ENCODE measurements around the gene FKBP1A.
A peak's percentile ranks its signal among the peaks of the same experiment; 100 is the strongest.

Gene FKBP1A

GRCh38 chr20:1336699-1337367 lies 56.0 kb downstream of the FKBP1A start:
- TF ChIP-seq POLR2AphosphoS5 (IDR thresholded peaks at IDR 0.05; ENCODE audit: low read depth, low read length), result no peak
- FAIRE-seq (peak; percentile 38), DNase-seq (ENCODE audit: insufficient read length) (no peak)

GRCh38 chr20:1335961-1336698 lies 56.7 kb downstream of the FKBP1A start:
- no peak for TF ChIP-seq POLR2AphosphoS5 (IDR thresholded peaks at IDR 0.05; ENCODE audit: low read depth, low read length)
- FAIRE-seq (no peak), DNase-seq (ENCODE audit: insufficient read length) (no peak)

GRCh38 chr20:1334761-1335160 lies 58.1 kb downstream of the FKBP1A start:
- no peak for TF ChIP-seq TAF1 (IDR thresholded peaks at IDR 0.05; ENCODE audit: borderline replicate concordance, low read depth, low read length)
- no peak for TF ChIP-seq POLR2A (IDR thresholded peaks at IDR 0.05; ENCODE audit: low read depth, low read length)
- TF ChIP-seq POLR2AphosphoS5 (IDR thresholded peaks at IDR 0.05; ENCODE audit: low read depth, low read length), result no peak
- DNase-seq (ENCODE audit: insufficient read length), result no peak
- peak; percentile 54 for FAIRE-seq

GRCh38 chr20:1334370-1334731 lies 58.5 kb downstream of the FKBP1A start:
- FAIRE-seq (no peak), DNase-seq (ENCODE audit: insufficient read length) (no peak)
- no peak for TF ChIP-seq TAF1 (IDR thresholded peaks at IDR 0.05; ENCODE audit: borderline replicate concordance, low read depth, low read length)
- no peak for TF ChIP-seq POLR2AphosphoS5 (IDR thresholded peaks at IDR 0.05; ENCODE audit: low read depth, low read length)
- no peak for TF ChIP-seq POLR2A (IDR thresholded peaks at IDR 0.05; ENCODE audit: low read depth, low read length)

GRCh38 chr20:1333462-1334369 lies 59.1 kb downstream of the FKBP1A start:
- TF ChIP-seq TAF1 (IDR thresholded peaks at IDR 0.05; ENCODE audit: borderline replicate concordance, low read depth, low read length), result no peak
- no peak for TF ChIP-seq POLR2AphosphoS5 (IDR thresholded peaks at IDR 0.05; ENCODE audit: low read depth, low read length)
- no peak for TF ChIP-seq POLR2A (IDR thresholded peaks at IDR 0.05; ENCODE audit: low read depth, low read length)
- FAIRE-seq, result no peak
- DNase-seq (ENCODE audit: insufficient read length), result no peak

- no peak for TF ChIP-seq TAF1 (IDR thresholded peaks at IDR 0.05; ENCODE audit: borderline replicate concordance, low read depth, low read length)
- no peak for TF ChIP-seq POLR2AphosphoS5 (IDR thresholded peaks at IDR 0.05; ENCODE audit: low read depth, low read length)
- TF ChIP-seq POLR2A (IDR thresholded peaks at IDR 0.05; ENCODE audit: low read depth, low read length), result no peak
- no peak for FAIRE-seq
- no peak for DNase-seq (ENCODE audit: insufficient read length)
Measured at GRCh38 chr20:1332749-1333300, 60.0 kb downstream of the FKBP1A start.

- FAIRE-seq (no peak), DNase-seq (ENCODE audit: insufficient read length) (no peak)
- TF ChIP-seq TAF1 (IDR thresholded peaks at IDR 0.05; ENCODE audit: borderline replicate concordance, low read depth, low read length) (no peak), POLR2A (IDR thresholded peaks at IDR 0.05; ENCODE audit: low read depth, low read length) (no peak), POLR2AphosphoS5 (IDR thresholded peaks at IDR 0.05; ENCODE audit: low read depth, low read length) (no peak)
Measured at GRCh38 chr20:1331801-1332453, 60.9 kb downstream of the FKBP1A start.

GRCh38 chr20:1331101-1331500 lies 61.8 kb downstream of the FKBP1A start:
- no peak for FAIRE-seq
- TF ChIP-seq POLR2AphosphoS5 (IDR thresholded peaks at IDR 0.05; ENCODE audit: low read depth, low read length) (no peak), POLR2A (IDR thresholded peaks at IDR 0.05; ENCODE audit: low read depth, low read length) (no peak), TAF1 (IDR thresholded peaks at IDR 0.05; ENCODE audit: borderline replicate concordance, low read depth, low read length) (no peak)
- no peak for DNase-seq (ENCODE audit: insufficient read length)

- DNase-seq (ENCODE audit: insufficient read length) (no peak), FAIRE-seq (peak; percentile 21)
- TF ChIP-seq TAF1 (IDR thresholded peaks at IDR 0.05; ENCODE audit: borderline replicate concordance, low read depth, low read length) (no peak), POLR2A (IDR thresholded peaks at IDR 0.05; ENCODE audit: low read depth, low read length) (no peak), POLR2AphosphoS5 (IDR thresholded peaks at IDR 0.05; ENCODE audit: low read depth, low read length) (no peak)
Measured at GRCh38 chr20:1330075-1330830, 62.6 kb downstream of the FKBP1A start.

GRCh38 chr20:1328680-1329330 lies 64.0 kb downstream of the FKBP1A start, which contains the start of gene SDCBP2:
Gene SDCBP2 (minus strand): TSS chr20:1329139. CDS start chr20:1320416, 8,723 bp downstream.
- DNase-seq (ENCODE audit: insufficient read length) (no peak), FAIRE-seq (no peak)
- TF ChIP-seq POLR2A (IDR thresholded peaks at IDR 0.05; ENCODE audit: low read depth, low read length), result no peak
- no peak for TF ChIP-seq POLR2AphosphoS5 (IDR thresholded peaks at IDR 0.05; ENCODE audit: low read depth, low read length)
- TF ChIP-seq TAF1 (IDR thresholded peaks at IDR 0.05; ENCODE audit: borderline replicate concordance, low read depth, low read length), result no peak

Data from GM12892 (cell line).